ENCODE results near the gene CHL1.

CHL1 gene

GRCh38 chr3:279325-279724, 82.8 kb downstream of the CHL1 start:
- TF ChIP-seq GATA2 (IDR thresholded peaks at IDR 0.05; ENCODE audit: low read depth, low read length) (no peak), GATA3 (IDR thresholded peaks at IDR 0.05; ENCODE audit: low read depth, low read length) (no peak)

- TF ChIP-seq GATA3 (IDR thresholded peaks at IDR 0.05; ENCODE audit: low read depth, low read length) (no peak), GATA2 (IDR thresholded peaks at IDR 0.05; ENCODE audit: low read depth, low read length) (no peak)
Measured at GRCh38 chr3:280681-281080, 84.1 kb downstream of the CHL1 start.

GRCh38 chr3:284322-284721, 87.8 kb downstream of the CHL1 start:
- no peak for TF ChIP-seq GATA2 (IDR thresholded peaks at IDR 0.05; ENCODE audit: low read depth, low read length)
- no peak for TF ChIP-seq GATA3 (IDR thresholded peaks at IDR 0.05; ENCODE audit: low read depth, low read length)

GRCh38 chr3:288417-288816, 91.9 kb downstream of the CHL1 start:
- TF ChIP-seq GATA2 (IDR thresholded peaks at IDR 0.05; ENCODE audit: low read depth, low read length) (peak; percentile 78), GATA3 (IDR thresholded peaks at IDR 0.05; ENCODE audit: low read depth, low read length) (no peak)

- TF ChIP-seq GATA3 (IDR thresholded peaks at IDR 0.05; ENCODE audit: low read depth, low read length) (no peak), GATA2 (IDR thresholded peaks at IDR 0.05; ENCODE audit: low read depth, low read length) (no peak)
Measured at GRCh38 chr3:291028-291427, 94.5 kb downstream of the CHL1 start.

GRCh38 chr3:291646-292436, 95.3 kb downstream of the CHL1 start:
- TF ChIP-seq GATA3 (IDR thresholded peaks at IDR 0.05; ENCODE audit: low read depth, low read length), result peak; percentile 47
- peak; percentile 38; the same call in 1 of the 2 replicates for TF ChIP-seq GATA2 (IDR thresholded peaks at IDR 0.05; ENCODE audit: low read depth, low read length)

GRCh38 chr3:294096-294495, 97.5 kb downstream of the CHL1 start:
- no peak for TF ChIP-seq GATA2 (IDR thresholded peaks at IDR 0.05; ENCODE audit: low read depth, low read length)
- TF ChIP-seq GATA3 (IDR thresholded peaks at IDR 0.05; ENCODE audit: low read depth, low read length), result no peak

- no peak for TF ChIP-seq GATA2 (IDR thresholded peaks at IDR 0.05; ENCODE audit: low read depth, low read length)
- no peak for TF ChIP-seq GATA3 (IDR thresholded peaks at IDR 0.05; ENCODE audit: low read depth, low read length)
Measured at GRCh38 chr3:294581-294980, 98.0 kb downstream of the CHL1 start.

- TF ChIP-seq GATA3 (IDR thresholded peaks at IDR 0.05; ENCODE audit: low read depth, low read length) (no peak), GATA2 (IDR thresholded peaks at IDR 0.05; ENCODE audit: low read depth, low read length) (no peak)
Measured at GRCh38 chr3:295166-295565, 98.6 kb downstream of the CHL1 start.

GRCh38 chr3:297585-297984, 101.0 kb downstream of the CHL1 start:
- TF ChIP-seq GATA2 (IDR thresholded peaks at IDR 0.05; ENCODE audit: low read depth, low read length), result peak; percentile 16; the same call in 1 of the 2 replicates
- TF ChIP-seq GATA3 (IDR thresholded peaks at IDR 0.05; ENCODE audit: low read depth, low read length), result no peak

GRCh38 chr3:299590-300301, 103.2 kb downstream of the CHL1 start:
- TF ChIP-seq GATA2 (IDR thresholded peaks at IDR 0.05; ENCODE audit: low read depth, low read length), result no peak
- no peak for TF ChIP-seq GATA3 (IDR thresholded peaks at IDR 0.05; ENCODE audit: low read depth, low read length)

- TF ChIP-seq GATA2 (IDR thresholded peaks at IDR 0.05; ENCODE audit: low read depth, low read length) (no peak), GATA3 (IDR thresholded peaks at IDR 0.05; ENCODE audit: low read depth, low read length) (no peak)
Measured at GRCh38 chr3:307182-307581, 110.6 kb downstream of the CHL1 start.

GRCh38 chr3:308597-309321, 112.2 kb downstream of the CHL1 start:
- TF ChIP-seq GATA3 (IDR thresholded peaks at IDR 0.05; ENCODE audit: low read depth, low read length), result no peak
- TF ChIP-seq GATA2 (IDR thresholded peaks at IDR 0.05; ENCODE audit: low read depth, low read length), result no peak

GRCh38 chr3:312160-312733, 115.7 kb downstream of the CHL1 start:
- no peak for TF ChIP-seq GATA2 (IDR thresholded peaks at IDR 0.05; ENCODE audit: low read depth, low read length)
- TF ChIP-seq GATA3 (IDR thresholded peaks at IDR 0.05; ENCODE audit: low read depth, low read length), result no peak
